ENCODE data around the gene ABCF2.

GRCh38 chr7:151179287-151179860 is 47.6 kb downstream of the ABCF2 start:
- TF ChIP-seq CTCF (IDR thresholded peaks at IDR 0.05) (no peak), POLR2A (IDR thresholded peaks at IDR 0.05) (no peak)

Measured in upper lobe of left lung (tissue), 4 donors.